ENCODE data around the gene TP63. TPM values are rescaled to one million over a fixed set of nuclear protein-coding genes. Genes with fewer than 3 reads are reported as not detected.

The TP63 gene
- total RNA-seq, 1 donor: 1.8 TPM

DNA sequence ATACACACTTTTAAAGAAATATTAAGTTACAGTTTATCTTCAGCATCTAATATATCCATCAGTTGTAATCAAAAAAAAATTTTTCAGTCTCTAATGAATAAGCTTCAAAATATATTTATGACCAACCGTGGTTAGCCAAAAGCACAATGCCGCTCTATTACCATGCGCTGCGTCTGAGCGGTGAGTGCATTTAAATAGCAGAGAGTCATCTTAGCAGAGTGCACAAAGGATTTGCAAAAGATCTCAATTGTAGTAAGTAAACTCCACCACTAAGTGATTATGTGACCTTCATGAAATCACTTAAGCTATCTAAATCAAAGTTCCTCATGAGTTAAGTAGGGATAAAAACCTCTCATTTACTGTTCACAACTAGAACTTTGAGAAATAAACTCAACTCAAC lies 4.9 kb downstream of the TP63 start:
- no peak for DNase-seq (ENCODE audit: insufficient read length, low spot score, missing footprints)
- TF ChIP-seq, protein P1, sequence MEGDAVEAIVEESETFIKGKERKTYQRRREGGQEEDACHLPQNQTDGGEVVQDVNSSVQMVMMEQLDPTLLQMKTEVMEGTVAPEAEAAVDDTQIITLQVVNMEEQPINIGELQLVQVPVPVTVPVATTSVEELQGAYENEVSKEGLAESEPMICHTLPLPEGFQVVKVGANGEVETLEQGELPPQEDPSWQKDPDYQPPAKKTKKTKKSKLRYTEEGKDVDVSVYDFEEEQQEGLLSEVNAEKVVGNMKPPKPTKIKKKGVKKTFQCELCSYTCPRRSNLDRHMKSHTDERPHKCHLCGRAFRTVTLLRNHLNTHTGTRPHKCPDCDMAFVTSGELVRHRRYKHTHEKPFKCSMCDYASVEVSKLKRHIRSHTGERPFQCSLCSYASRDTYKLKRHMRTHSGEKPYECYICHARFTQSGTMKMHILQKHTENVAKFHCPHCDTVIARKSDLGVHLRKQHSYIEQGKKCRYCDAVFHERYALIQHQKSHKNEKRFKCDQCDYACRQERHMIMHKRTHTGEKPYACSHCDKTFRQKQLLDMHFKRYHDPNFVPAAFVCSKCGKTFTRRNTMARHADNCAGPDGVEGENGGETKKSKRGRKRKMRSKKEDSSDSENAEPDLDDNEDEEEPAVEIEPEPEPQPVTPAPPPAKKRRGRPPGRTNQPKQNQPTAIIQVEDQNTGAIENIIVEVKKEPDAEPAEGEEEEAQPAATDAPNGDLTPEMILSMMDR (IDR thresholded peaks at IDR 0.05; ENCODE audit: extremely low read depth, low read depth, low read length): no peak
- H3K4me3 ChIP-seq (ENCODE audit: insufficient read depth, low read length): no peak overlapping the region

GRCh38 chr3:189637750-189638149 lies 6.6 kb downstream of the TP63 start:
- H4K20me1 ChIP-seq (ENCODE audit: insufficient read depth, low read length): no peaks in the 10 kb centered on the region
- no peaks in the 10 kb centered on the region for H3K79me2 ChIP-seq (ENCODE audit: insufficient read depth, low read length)
- H3K27ac ChIP-seq (ENCODE audit: low read depth, low read length): no peak overlapping the region
- H2AFZ ChIP-seq (ENCODE audit: low read length): no peak overlapping the region
- no peaks in the 10 kb centered on the region for H3K4me1 ChIP-seq (ENCODE audit: insufficient read depth, low read length)
- no peaks in the 10 kb centered on the region for H3K9me3 ChIP-seq (ENCODE audit: low read depth, low read length)
- H3K27me3 ChIP-seq (ENCODE audit: insufficient read depth, low read length): no peaks in the 10 kb centered on the region
- no peak for DNase-seq (ENCODE audit: insufficient read length, low spot score, missing footprints)
- no peaks in the 10 kb centered on the region for H3K36me3 ChIP-seq (ENCODE audit: insufficient read depth, low read length)
- H3K4me3 ChIP-seq (ENCODE audit: insufficient read depth, low read length): no peak overlapping the region
- no peak overlapping the region for H3K4me2 ChIP-seq (ENCODE audit: insufficient read depth, low read length)
- TF ChIP-seq, protein P1 (IDR thresholded peaks at IDR 0.05; ENCODE audit: extremely low read depth, low read depth, low read length): no peak

More for the DNA sequence above, 4.9 kb downstream of the TP63 start:
- Histone ChIP-seq H3K4me2 (ENCODE audit: insufficient read depth, low read length) (no peak overlapping the region), H3K4me1 (ENCODE audit: insufficient read depth, low read length) (no peaks in the 10 kb centered on the region), H3K36me3 (ENCODE audit: insufficient read depth, low read length) (no peaks in the 10 kb centered on the region), H4K20me1 (ENCODE audit: insufficient read depth, low read length) (no peaks in the 10 kb centered on the region), H3K27ac (ENCODE audit: low read depth, low read length) (no peak overlapping the region), H2AFZ (ENCODE audit: low read length) (no peak overlapping the region), H3K79me2 (ENCODE audit: insufficient read depth, low read length) (no peaks in the 10 kb centered on the region), H3K27me3 (ENCODE audit: insufficient read depth, low read length) (no peaks in the 10 kb centered on the region), H3K9me3 (ENCODE audit: low read depth, low read length) (no peaks in the 10 kb centered on the region)

- no peak for DNase-seq (ENCODE audit: insufficient read length, low spot score, missing footprints)
- Histone ChIP-seq H3K27ac (ENCODE audit: low read depth, low read length) (no peak overlapping the region), H3K9me3 (ENCODE audit: low read depth, low read length) (no peaks in the 10 kb centered on the region), H3K4me1 (ENCODE audit: insufficient read depth, low read length) (no peaks in the 10 kb centered on the region), H3K79me2 (ENCODE audit: insufficient read depth, low read length) (no peaks in the 10 kb centered on the region), H3K4me2 (ENCODE audit: insufficient read depth, low read length) (no peak overlapping the region), H3K36me3 (ENCODE audit: insufficient read depth, low read length) (no peaks in the 10 kb centered on the region), H3K4me3 (ENCODE audit: insufficient read depth, low read length) (no peak overlapping the region), H4K20me1 (ENCODE audit: insufficient read depth, low read length) (no peaks in the 10 kb centered on the region), H2AFZ (ENCODE audit: low read length) (no peak overlapping the region), H3K27me3 (ENCODE audit: insufficient read depth, low read length) (no peaks in the 10 kb centered on the region)
- TF ChIP-seq, protein P1 (IDR thresholded peaks at IDR 0.05; ENCODE audit: extremely low read depth, low read depth, low read length): no peak
Measured at GRCh38 chr3:189638276-189639031, 7.3 kb downstream of the TP63 start.

DNA sequence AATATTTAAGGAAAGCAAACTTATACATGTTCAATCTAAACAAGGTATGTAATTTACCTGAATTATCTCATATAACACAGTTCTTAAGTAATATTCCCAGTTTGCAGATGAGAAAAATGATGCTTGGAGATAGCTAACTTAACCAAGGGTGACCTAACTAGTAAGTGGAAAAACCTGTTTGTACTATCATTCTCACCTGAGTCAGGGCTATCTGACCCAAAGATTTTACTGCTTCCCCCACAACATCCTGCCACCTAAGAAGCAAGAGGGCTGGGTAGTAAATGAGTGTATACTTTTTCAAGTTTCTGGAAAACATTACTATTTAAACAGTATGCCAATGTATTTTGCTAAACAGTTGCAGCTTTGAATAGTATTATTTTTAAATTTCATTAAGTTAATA lies 10.6 kb downstream of the TP63 start:
- Histone ChIP-seq H3K4me2 (ENCODE audit: insufficient read depth, low read length) (no peak overlapping the region), H3K27ac (ENCODE audit: low read depth, low read length) (no peak overlapping the region), H3K9me3 (ENCODE audit: low read depth, low read length) (no peaks in the 10 kb centered on the region), H4K20me1 (ENCODE audit: insufficient read depth, low read length) (no peaks in the 10 kb centered on the region), H3K27me3 (ENCODE audit: insufficient read depth, low read length) (no peaks in the 10 kb centered on the region), H3K4me3 (ENCODE audit: insufficient read depth, low read length) (no peak overlapping the region), H3K79me2 (ENCODE audit: insufficient read depth, low read length) (no peaks in the 10 kb centered on the region), H3K36me3 (ENCODE audit: insufficient read depth, low read length) (no peaks in the 10 kb centered on the region), H2AFZ (ENCODE audit: low read length) (no peak overlapping the region), H3K4me1 (ENCODE audit: insufficient read depth, low read length) (no peaks in the 10 kb centered on the region)
- DNase-seq (ENCODE audit: insufficient read length, low spot score, missing footprints): no peak
- TF ChIP-seq, protein P1 (IDR thresholded peaks at IDR 0.05; ENCODE audit: extremely low read depth, low read depth, low read length): no peak

Measured in osteoblast (primary cell).